Superior temporal gyrus (tissue), 1 donor: ENCODE data around the gene NOX3.

Experiments used
- DNase-seq: peaks from one replicate; pipeline ENCODE4 v3.0.0-alpha.2; 2016; ENCODE audit errors: extremely low spot score

The NOX3 gene

DNA sequence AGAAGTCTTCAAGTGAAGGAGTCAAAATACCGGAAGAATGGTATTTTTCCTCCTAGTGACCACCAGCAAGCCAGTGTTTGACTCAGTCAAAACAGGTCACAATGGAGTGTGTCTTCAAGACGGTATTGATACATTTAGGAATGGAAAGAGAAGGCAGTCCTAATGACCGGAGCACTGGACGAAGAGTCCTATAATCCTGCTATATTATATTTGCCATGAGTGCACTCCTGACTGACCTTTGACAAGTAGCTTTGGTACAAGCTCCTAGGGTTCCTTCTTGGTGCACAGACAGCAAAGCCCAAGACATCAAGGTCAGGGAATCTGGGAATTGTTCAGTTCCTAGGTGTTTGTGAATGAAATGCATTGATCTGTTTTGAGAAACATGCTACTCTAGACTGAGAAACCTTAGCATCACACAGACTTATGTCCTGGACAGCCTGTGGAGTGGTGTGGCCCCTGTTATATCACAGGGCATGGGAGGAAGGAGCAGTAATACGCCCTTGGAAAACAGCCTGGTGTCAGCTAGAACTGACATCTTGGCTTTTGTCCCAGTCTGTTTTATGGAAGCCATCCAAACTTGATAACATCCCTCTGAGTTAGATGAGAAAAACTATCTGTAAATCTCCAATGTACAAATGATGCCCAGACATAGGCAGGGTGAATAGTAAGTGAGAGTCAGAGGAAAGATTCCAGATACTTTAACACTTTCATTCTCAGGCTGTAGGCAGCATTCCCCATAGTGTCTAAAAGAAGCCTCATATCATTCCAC lies 18.5 kb downstream of the NOX3 start:
- DNase-seq, result no peak

- no peak for DNase-seq
These were observed 20.7 kb downstream of the NOX3 start for GRCh38 chr6:155434829-155435423.

GRCh38 chr6:155434096-155434495 lies 21.5 kb downstream of the NOX3 start:
- no peak for DNase-seq

DNA sequence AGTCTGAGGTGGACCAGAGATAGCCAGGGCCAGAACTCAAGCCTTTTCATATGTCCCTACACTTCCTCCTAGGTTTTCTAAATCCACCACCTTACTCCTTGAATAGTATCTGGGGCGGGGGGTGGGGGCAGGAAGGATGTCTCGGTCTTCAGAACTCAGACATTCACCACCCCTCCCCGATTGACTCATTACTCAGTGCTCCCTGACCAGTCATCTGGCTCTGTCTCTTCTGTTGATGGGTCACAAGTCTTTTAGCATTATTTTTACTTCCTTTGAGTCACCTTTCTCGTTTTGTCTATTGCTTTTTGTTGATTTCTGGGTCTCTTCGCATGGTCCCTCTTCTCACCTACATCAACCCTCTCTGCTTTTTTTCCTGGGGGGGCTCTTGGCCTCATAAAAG lies 23.3 kb downstream of the NOX3 start:
- no peak for DNase-seq

DNA sequence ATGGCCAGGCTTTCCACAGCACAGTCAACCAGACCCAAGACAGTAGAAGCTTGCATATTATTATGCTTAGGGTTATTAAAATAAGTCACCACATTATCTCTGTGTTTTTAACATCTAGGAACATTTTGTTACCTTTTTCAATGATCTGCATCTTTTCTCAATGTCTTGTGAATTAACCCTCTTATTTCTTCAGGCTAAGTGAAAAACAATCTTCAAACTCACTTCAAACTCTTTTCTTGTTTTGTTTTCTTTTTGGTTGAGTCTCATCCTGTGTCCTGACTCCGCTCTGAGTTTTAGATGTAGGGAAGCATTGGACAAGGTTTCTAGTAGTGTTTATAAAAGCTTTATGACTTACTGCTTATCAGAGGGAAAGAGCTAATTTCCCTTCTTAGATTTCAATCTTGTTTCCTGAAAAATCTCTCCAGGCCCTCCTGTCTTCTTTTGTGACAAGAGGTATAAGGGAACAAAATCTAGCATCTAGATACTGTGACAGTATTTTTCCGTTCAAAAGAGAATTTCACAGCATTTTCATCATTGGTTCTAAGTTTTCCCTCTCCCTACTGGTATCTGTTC lies 26.2 kb downstream of the NOX3 start:
- no peak for DNase-seq

DNA sequence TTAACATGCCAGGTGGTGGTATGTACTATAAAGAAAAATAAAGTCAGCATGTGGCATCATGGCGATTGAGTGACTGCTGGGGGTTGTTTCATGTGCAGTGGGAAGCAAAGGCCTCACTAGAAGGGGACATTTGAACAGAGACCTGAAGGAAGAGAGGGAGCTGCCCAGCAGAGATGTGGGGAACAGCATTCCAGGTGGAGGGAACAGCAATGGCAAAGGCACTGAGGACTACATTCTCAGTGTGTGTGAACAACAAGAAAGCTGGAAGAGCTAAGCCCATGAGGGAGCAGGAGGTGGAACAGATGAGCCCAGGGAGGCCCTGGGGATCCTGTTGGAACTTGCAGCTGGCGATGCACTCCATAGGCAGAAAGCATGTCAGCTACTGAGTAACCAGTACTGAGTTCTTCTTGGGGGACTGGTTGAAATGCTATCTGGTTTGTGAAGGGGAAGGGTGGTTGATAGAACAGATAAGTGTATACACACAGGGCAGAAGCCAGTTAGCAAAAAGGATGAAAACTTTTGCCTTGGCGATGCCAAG lies 29.2 kb downstream of the NOX3 start:
- no peak for DNase-seq

DNA sequence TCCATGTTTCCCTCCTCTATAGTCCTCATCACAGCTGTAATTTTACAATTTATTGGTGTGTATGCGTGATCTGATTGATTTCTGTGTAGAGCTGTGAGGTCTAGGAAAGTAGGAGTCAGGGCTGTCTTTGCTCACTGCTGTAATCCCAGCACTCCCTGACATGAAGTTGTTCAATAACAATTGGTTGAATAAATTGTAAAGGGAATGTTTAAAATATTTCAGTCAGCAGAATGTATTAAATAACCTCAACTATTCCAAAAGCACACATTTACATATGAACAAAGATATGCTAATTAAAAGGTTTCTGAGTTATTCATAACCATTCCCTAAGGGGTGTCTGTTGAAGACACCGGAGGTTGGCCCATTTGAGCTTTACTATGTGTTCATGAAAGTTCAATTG lies 31.5 kb downstream of the NOX3 start:
- no peak for DNase-seq

- no peak for DNase-seq
These were observed 33.0 kb downstream of the NOX3 start for GRCh38 chr6:155422635-155423034.

DNA sequence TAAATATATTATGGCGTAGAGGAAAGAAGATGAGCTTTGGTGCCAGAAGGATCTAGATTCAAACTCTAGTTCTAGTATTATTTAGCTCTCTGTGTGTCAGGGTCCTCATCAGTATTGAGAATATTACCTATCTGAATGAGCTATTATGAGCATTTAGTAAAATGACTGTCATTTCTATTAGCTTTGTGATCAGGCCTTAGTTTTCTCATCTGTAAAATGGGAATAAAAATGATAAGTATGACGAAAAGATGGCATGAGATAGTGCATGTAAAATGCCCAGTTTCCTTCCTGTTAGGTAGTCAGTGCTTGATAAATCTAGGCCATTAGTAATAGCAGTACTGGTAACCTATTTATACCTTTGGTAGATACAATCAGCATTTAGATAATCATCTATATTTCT lies 35.1 kb downstream of the NOX3 start:
- DNase-seq, result no peak

DNA sequence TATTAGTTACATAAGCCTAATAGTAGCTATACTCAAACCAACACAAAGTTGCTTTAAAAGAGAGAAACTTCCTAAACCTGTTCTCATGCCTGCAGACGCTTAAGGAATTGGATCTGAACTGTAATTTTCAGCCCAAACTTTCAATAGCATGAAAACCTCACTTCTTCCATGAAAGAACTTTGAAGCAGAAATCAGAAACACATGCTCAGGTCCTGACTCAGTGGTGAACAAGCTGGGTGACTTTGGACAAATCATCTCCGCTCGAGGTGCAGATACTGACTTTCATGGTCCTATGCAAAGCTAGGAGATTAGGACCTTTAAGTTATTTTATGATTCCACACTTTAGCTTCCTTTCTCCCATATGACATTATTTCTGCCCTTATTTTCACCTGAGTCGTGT lies 36.5 kb downstream of the NOX3 start:
- DNase-seq, result no peak

DNA sequence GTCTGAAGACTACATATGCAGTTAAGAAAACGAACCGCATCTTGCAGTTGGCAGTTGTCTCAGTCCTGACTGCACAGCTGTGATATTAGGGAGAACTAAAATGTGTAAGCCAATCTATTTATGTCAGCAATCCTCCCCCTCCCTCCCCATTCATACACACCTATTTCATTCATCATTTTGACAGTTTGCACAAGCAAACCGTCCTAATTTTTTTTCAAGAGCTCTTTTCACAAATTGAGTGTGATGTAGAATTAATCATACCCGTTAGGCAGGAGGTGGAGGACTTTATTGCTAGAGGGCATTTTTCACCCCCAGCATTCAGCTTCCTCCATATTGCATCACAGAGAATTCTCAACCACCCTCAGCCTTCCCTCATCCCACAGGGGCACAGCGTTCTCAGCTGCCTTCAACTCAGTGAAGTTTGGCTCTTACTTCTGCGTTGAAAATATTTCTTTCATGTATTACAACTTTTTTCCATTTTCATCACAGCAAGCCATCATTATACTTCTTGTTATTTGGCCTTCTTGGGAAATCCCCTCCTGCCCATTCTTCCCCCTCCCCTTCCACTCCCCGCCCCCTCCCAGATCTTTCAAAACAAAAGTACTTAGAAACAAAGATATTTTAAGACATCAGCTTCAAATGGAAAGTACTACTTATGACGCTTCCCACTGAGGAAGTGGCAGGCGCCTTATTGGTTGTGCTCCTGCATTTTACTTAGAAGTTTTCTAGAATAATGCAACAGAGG lies 37.5 kb downstream of the NOX3 start:
- no peak for DNase-seq

GRCh38 chr6:155417454-155417853 lies 38.2 kb downstream of the NOX3 start:
- DNase-seq, result no peak

DNA sequence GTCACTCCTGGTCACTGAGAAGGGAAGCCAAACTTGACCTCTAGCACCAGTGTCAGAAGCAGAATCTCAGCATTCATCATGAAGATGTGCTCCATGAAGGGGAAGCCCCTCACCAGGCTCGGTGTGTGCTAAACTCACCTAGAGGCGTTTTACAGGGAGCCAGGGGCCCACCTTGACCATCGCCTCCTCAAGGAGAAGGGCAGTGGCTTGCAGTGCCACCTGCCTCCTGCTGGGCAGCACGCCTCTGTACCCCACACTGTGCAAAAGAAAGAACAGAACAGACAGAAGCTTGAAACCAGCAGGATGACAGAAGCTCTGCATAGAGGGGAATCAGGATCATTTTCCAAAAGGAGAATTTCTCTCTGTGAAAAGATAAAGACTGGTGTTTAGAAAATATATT lies 39.7 kb downstream of the NOX3 start:
- no peak for DNase-seq

GRCh38 chr6:155414049-155414448 lies 41.6 kb downstream of the NOX3 start:
- no peak for DNase-seq

- DNase-seq, result no peak
These were observed 43.3 kb downstream of the NOX3 start for GRCh38 chr6:155412335-155412734.

GRCh38 chr6:155411154-155412052 lies 44.2 kb downstream of the NOX3 start:
- no peak for DNase-seq

DNA sequence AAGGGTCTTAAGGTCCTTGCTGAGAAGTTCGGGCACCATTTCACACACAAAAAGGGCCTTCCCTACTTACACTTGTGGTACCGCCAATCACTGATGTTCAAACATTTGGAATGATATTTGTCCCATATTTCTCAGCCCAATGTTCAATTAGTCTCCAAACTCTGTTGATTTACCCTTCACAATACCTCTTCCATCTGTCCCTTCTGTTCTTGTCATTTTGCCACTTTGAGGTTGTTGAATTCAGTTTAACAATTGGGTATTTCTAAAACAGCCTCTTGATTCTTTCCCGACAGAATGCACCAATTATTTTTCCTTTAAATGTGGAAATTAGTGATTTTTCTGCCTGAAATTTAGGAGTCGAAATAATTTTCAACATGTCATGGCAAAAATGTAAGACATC lies 46.2 kb downstream of the NOX3 start:
- DNase-seq, result no peak

- no peak for DNase-seq
These were observed 46.7 kb downstream of the NOX3 start for GRCh38 chr6:155408981-155409380.

- no peak for DNase-seq
These were observed 47.4 kb downstream of the NOX3 start for GRCh38 chr6:155408231-155408630.

DNA sequence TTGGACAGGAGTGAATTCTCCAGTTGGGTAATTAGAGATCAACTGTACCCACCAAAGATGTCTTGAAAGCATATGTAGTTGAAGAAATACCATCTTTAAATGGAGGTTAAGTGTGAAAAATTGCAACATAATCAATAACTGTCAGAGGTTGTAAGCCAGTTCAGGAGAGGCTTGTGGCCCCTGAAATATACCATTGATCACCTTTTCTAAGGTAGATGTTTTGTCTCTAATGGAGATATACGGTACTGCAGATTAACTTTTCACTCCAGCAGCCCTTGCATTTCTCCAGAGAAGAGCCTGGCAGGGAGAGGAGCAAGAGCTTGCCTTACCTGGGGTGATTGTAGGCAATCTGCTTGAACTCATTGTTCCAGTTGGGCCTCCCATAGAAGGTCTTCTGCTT lies 48.8 kb downstream of the NOX3 start:
- DNase-seq, result no peak

GRCh38 chr6:155404937-155405336 lies 50.7 kb downstream of the NOX3 start:
- DNase-seq, result no peak
